Testis (tissue), 3 donors: ENCODE results near the gene CALHM2. TPM values are rescaled to one million over a fixed set of nuclear protein-coding genes. Genes with fewer than 3 reads are reported as not detected.

ENCODE experiments used
- DNase-seq: peaks from one replicate; pipeline ENCODE4 v3.0.0-alpha.2; 2019
- H3K27ac ChIP-seq, 2 donors: fragments of 200-600 bp; sonication (generic); one replicate each; pipeline ENCODE4 v1.5.1; 2019
- H3K27me3 ChIP-seq: fragments of 200-600 bp; sonication (generic); one replicate; pipeline ENCODE4 v1.5.1; 2019
- H3K36me3 ChIP-seq: fragments of 200-600 bp; sonication (generic); one replicate; pipeline ENCODE4 v1.5.1; 2017; ENCODE audit warnings: low read depth; ENCODE audit errors: missing control alignments
- H3K4me1 ChIP-seq: fragments of 200-600 bp; sonication (generic); one replicate; pipeline ENCODE4 v1.5.1; 2019
- H3K4me3 ChIP-seq, 2 donors: fragments of 200-600 bp; sonication (generic); one replicate each; pipeline ENCODE4 v1.5.1; 2017 to 2019
- H3K9me3 ChIP-seq: fragments of 200-600 bp; sonication (generic); one replicate; pipeline ENCODE4 v1.5.1; 2017
- CTCF ChIP-seq, 3 experiments: fragments of 450-650 bp in 2 of 3; fragments of 200-600 bp in 1 of 3; sonication (generic) in 1 of 3; IDR thresholded peaks; one replicate each; pipeline ENCODE4 v1.5.1; 2016 to 2019; ENCODE audit warnings: antibody characterized with exemption in 3 of 3, mild to moderate bottlenecking in 2 of 3, moderate library complexity in 1 of 3
- POLR2A ChIP-seq: fragments of 450-650 bp; IDR thresholded peaks from one replicate; pipeline ENCODE4 v1.6.1; 2017; ENCODE audit warnings: antibody characterized with exemption, mild to moderate bottlenecking, moderate library complexity
- WGBS, 2 donors: methylation state at CpG; one replicate each; pipeline ENCODE4 v1.1.5; 2018; 5-methylcytosine and 5-hydroxymethylcytosine counted together
- intact Hi-C: fragments of 100-400 bp; cut with DNase I; formaldehyde crosslinking; loops from one replicate; pipeline ENCODE4 v1.15.1; 2023; ENCODE audit warnings: low total_unique reads
- polyA plus RNA-seq: library from polyadenylated mRNA; stranded (reverse); fragments of 350-450 nt; fragmentation: Illumina TruSeq; extraction: RNeasy Lipid Tissue Mini Kit (QIAGEN cat#74804); gene quantifications from one replicate; pipeline ENCODE4 v1.2.3, GENCODE V29; 2014; ENCODE audit warnings: low read depth, low replicate concordance; ENCODE audit not compliant: insufficient read depth
- total RNA-seq, 2 donors: library from RNA; depleted of rRNA; stranded (reverse); fragments of >200 nt; gene quantifications; one replicate each; pipeline ENCODE4 v1.2.3, GENCODE V29; 2016

The CALHM2 gene
- total and polyA plus RNA-seq, 3 donors from 2014 or later: 43.5 to 78.6 (median 53.1) TPM

DNA sequence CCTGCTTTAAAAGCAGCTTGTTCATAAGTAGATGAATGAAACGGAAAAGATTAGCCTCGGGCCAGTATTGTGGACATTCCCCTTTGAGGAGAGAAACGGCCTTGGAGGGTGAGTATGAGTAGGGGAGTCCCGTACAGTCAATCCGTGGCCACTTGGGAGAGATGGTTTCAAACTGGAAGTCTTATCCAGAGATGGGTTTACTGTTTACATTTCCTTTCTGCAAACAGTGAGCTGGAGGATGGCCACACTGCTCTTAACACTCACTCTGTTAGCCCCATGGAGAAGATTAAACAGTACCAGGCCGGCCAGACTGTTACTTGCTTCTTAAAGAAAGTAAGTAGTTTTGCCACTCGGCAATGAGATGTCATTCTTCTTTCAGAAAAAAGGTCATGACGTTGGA, 20.3 kb downstream of the CALHM2 start:
- Histone ChIP-seq H3K36me3 (no peaks in the 10 kb centered on the region), H3K9me3 (no peaks in the 10 kb centered on the region), H3K4me3 (no peak overlapping the region), H3K4me1 (peaks cover 19% of the 10 kb centered on the region), H3K27ac (no peak overlapping the region), H3K27me3 (no peaks in the 10 kb centered on the region)
- intact Hi-C loops: no loop called here
- WGBS, 2 donors: 50 to 55% methylated on average over 8 of the region's 8 CpGs
- DNase-seq: no peak
- TF ChIP-seq CTCF (IDR thresholded peaks at IDR 0.05) (no peak), POLR2A (no peak)

- no peak for DNase-seq
- WGBS, 2 donors: 93 to 97% methylated on average over 5 of the region's 5 CpGs
- Histone ChIP-seq H3K4me3 (no peak overlapping the region), H3K36me3 (no peaks in the 10 kb centered on the region), H3K9me3 (no peaks in the 10 kb centered on the region), H3K27ac (no peak overlapping the region), H3K27me3 (no peaks in the 10 kb centered on the region), H3K4me1 (peaks cover 18% of the 10 kb centered on the region)
- intact Hi-C loops: no loop called here
- TF ChIP-seq CTCF (IDR thresholded peaks at IDR 0.05) (no peak), POLR2A (no peak)
Measured at GRCh38 chr10:103429647-103430046, 22.5 kb downstream of the CALHM2 start.

DNA sequence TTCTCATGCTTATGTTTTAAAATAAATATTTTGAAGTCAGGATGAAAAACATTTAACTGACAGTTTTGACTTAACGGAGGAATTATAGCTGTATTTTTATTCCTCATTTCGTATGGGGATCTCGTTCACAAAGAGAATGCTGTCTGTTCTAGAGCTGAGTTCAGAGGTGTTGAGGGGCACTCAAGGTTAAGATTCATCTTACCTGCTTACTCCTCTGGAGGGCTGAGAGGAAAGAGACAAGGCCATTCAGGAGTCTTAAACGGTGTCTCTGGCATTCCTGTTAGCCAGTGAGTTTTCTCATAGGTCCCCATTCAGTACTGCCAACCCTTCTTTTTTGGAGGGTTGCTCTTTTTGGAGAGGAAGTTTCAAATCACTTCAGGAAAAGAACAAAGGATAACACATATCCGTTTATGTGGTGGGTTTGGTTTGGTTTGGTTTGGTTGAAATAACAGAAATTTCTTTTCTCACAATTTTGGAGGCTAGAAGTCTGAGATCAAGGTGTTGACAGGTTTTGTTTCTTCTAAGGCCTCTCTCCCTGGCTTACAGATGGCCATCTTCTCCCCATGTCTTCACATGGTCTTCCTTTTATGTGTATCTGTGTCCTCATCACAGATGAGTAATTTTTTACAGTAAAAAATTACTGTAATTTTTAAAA, 23.1 kb downstream of the CALHM2 start:
- DNase-seq: no peak
- H3K9me3 ChIP-seq: no peaks in the 10 kb centered on the region
- no peak for TF ChIP-seq POLR2A
- TF ChIP-seq CTCF (IDR thresholded peaks at IDR 0.05): no peak
- H3K36me3 ChIP-seq: no peaks in the 10 kb centered on the region
- peaks cover 13% of the 10 kb centered on the region for H3K4me1 ChIP-seq
- no peaks in the 10 kb centered on the region for H3K27me3 ChIP-seq
- intact Hi-C loops: no loop called here
- H3K27ac ChIP-seq: no peak overlapping the region
- no peak overlapping the region for H3K4me3 ChIP-seq
- 72 to 77% methylated on average over 5 of the region's 5 CpGs for WGBS, 2 donors

DNA sequence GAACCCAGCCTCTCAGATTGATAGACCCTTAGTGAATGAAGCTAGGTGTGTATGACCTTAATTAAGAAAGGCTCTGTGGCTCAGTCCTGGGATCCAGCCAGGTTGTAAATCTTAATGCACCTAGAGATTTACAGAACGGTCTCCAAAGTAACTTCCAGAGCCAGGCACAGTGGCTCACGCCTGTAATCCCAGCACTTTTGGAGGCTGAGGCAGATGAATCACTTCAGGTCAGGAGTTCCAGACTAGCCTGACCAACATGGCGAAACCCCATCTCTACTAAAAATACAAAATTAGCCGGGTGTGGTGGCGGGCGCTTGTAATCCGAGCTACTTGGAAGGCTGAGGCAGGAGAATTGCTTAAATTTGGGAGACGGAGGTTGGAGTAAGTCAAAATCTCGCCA, 24.3 kb downstream of the CALHM2 start:
- H3K27me3 ChIP-seq: no peaks in the 10 kb centered on the region
- peaks cover 6% of the 10 kb centered on the region for H3K4me1 ChIP-seq
- no peak overlapping the region for H3K27ac ChIP-seq
- WGBS, 2 donors: 91 to 97% methylated on average over 9 of the region's 9 CpGs
- intact Hi-C loops: no loop called here
- H3K9me3 ChIP-seq: no peaks in the 10 kb centered on the region
- H3K4me3 ChIP-seq: no peak overlapping the region
- TF ChIP-seq POLR2A: no peak
- no peak for TF ChIP-seq CTCF (IDR thresholded peaks at IDR 0.05)
- H3K36me3 ChIP-seq: no peaks in the 10 kb centered on the region
- DNase-seq: no peak

DNA sequence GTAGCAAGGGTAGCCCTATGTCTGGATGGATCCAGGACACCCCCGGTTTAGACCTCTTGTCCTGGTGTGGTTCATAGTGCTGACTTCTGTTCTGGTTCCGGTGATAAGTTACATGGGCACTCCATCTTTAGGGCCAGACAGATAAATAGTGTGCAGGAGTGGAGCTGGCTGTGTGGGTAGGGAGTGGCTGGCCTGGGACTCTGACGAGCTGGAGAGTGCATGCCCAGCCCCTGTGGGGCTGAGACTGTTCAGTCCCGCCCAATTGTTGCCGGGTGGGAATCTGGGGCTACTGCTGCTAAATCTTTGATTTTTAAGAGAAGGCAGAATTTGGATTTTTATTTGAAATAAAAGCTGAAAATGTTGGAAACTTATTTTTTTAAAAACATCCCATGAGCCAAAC, 28.4 kb downstream of the CALHM2 start:
- 81 to 89% methylated on average over 5 of the region's 5 CpGs for WGBS, 2 donors
- Histone ChIP-seq H3K4me3 (no peak overlapping the region), H3K27ac (no peak overlapping the region), H3K4me1 (no peaks in the 10 kb centered on the region), H3K9me3 (no peaks in the 10 kb centered on the region), H3K36me3 (no peaks in the 10 kb centered on the region), H3K27me3 (no peaks in the 10 kb centered on the region)
- intact Hi-C loops: no loop called here
- no peak for DNase-seq
- no peak for TF ChIP-seq POLR2A
- TF ChIP-seq CTCF (IDR thresholded peaks at IDR 0.05): no peak
